Posterior cingulate gyrus (tissue), 11 donors: ENCODE data around the gene NCOA1.

Experiments used
- DNase-seq, 10 donors: peaks; one replicate each; pipeline versions ENCODE4 v3.0.0 to v3.0.0-alpha.2; 2020 to 2021; ENCODE audit warnings: mixed read lengths in 3 of 10
- intact Hi-C: fragments of 100-400 bp; cut with DNase I; formaldehyde crosslinking; loops from one replicate; pipeline ENCODE4 v1.15.1; 2023

NCOA1 gene

DNA sequence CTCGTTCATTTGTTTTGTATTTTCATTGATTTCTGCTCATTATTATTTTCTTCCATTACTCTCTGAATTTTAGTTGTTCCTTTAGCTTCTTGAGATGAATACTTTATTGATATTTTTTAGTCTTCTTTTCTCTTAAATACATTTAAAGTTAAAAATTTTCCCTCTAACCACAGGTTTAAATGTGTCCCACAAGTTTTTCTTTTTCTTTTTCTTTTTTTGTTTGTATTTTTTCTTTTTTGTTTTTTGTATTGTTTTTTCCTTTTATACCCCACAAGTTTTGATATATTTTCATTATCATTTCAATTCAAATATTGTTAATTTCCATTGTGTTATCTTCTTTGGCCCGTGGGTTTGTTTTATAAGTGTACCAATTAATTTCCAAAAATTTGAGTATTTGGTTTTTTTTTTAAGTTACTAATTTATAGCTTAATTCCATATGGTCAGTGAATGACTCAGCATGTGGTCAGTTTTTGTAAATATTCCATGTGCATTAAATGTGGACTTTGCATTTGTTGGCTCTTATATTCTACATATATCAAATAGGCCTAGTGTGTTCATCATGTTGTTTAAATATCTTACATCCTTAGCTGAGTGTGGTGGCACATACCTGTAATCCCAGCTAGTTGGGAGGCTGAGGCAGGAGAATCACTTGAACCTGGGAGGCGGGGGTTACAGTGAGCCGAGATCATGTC, 318.4 kb downstream of the NCOA1 start:
- intact Hi-C loops, result no loop called here
- no peak for DNase-seq

DNA sequence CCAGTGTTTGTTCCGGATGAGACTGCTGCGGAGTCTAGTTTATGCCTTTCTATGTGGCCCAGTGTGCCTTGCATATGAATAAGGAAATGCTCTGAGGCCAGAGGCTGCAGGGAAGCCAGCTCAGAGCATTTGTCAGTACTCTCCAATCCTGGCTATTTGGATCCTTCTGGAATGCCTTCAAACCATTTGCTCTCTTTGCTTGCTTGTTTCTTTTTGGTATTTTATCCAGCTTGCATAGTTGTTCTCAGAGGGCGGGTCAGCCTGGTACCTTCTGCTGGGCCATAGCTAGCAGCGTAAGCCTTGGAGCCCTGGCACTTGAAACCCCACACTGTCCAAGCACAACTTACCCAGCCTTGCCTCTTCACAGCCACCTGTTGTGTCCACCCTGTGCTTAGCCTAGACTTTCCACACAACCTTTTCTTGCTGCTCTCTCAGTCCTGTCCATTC, 322.7 kb downstream of the NCOA1 start:
- intact Hi-C loops, result no loop called here
- peak in 1 of 10 donors; percentile 60 for DNase-seq

DNA sequence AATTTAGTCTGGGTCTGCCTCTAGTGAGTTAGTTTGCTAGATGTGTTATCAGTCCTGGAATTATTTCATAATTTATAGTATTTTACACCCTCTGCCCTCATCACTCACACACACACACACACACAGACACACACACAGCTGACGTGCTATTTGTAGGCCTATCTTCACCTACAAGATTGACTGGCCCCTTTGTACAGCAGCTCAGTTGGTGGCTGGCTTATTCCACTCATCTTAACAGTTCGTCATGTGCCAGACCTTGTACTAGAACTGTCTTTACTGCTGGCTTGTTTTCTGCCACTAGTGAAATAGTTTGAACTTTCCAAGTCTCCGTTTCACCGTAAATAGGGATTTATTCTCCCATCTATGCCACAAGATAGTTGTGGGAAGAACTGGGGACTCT, 323.5 kb downstream of the NCOA1 start:
- intact Hi-C loops, result no loop called here
- no peak for DNase-seq

DNA sequence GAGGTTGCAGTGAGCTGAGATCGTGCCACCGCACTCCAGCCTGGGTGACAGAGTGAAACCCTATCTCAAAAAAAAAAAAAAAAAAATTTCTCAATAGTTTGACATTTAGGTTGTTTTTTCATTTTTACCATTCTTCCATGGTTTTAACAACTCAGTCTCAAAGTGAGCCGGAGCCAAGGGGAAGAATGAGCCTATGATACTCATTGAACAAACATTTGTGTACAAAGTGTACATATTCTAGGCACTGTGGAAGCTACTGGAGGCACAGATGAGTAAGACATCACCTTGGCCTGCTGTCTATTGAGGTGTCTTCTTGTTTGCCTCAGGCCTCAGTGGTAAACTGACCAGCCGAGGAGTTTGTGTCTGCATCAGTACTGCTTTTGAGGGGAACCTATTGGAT, 324.1 kb downstream of the NCOA1 start:
- intact Hi-C loops, result no loop called here
- DNase-seq, result no peak

DNA sequence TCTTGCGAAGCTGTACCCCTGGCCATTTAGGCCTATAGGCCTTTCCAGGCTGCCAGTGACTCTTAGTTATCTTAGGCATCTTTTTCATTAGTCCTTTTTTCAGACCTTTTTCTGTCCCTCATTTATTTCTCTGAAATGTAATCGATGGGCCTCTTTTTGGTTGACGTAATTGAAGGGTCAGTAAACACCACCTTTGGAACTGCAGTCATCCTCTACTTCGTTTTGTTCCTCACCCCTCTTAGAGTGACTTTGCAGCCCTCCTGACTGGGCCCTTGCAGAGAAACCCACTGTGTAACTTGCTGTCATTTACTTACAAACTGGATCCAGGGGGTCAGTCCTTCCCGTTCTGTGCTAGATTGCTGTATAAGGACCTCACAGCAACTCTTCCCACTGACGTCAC, 325.4 kb downstream of the NCOA1 start:
- DNase-seq, result no peak
- intact Hi-C loops, result no loop called here

DNA sequence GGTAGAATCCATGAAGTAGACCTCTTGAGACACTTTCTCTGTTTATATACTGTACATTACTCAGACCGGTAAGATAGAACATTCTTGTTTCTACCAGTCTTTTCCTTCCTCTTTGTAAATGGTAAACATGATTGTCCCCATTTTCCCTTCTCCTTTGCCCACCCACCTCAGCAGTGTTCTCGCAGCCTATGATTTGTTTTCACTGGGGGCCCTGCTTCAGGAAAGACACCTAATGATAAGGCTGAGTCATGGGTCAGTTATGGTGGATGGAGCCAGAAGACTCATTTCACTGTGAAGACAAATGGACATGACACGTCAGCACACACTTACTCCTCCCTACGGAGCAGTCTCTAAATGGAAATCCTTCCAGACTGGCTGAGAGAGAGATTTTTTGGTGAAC, 325.8 kb downstream of the NCOA1 start:
- intact Hi-C loops, result no loop called here
- DNase-seq, result no peak

DNA sequence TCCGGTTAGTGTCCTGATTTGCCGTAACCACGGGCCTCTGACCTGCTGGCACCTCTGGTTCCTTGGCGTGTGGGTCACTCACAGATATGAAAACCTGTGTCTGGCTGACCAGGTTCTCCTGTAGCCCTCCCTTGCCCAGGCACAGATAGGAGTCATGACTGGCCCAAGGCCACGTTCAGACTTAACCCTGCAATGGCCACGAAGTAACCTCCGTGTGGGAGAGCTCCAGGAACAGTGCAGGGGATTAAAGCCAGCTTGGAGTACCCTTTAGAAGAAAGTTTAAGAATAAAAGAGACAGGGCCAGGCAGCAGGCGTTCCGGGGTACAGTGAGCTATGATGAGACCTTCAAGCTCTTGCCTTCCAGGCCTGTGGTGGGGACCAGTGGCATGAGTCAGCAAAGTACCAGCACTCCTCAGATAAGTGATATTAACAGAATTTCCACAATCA, 327.7 kb downstream of the NCOA1 start:
- intact Hi-C loops, result no loop called here
- peak in 1 of 10 donors; percentile 27 for DNase-seq

DNA sequence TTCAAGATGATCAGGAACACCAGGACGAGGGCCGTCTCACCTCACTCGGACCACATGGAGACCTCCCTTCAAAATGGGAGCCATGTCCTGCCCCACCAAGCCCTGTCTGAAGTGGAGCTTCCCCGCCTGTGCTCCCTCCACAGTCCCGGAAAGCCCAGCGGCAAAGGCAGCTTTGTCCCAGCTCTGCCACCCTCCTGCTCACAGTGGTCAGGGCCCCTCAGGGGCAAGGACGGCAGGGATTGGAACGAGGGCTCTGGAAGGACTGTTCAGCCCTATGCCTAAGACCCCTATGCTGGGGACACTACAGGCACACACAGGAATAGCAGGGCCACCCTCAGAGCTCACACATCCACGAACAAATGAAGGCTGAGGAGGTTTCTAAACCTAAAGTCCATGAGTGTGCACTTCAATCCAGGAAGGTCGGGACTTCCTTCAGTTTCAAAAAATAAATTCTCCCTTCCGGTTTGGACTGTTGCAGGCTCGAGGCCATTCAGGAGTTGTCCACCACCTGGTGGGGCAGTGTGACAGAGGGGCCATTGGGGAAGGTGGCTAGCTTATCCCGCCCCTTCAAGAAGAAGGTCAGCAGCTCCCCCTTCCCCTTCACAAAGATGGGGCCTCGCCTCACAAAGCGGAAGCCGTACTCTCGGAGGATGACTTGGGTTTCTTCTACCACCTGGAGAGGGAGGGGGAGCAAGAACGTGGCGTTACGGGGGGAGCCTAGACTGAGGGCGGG, 328.6 kb downstream of the NCOA1 start:
- intact Hi-C loops, result loop anchor here (10.0 kb wide), 1 partner anchor 585 kb away; no protein-coding TSS in a partner anchor
- peak in 1 of 10 donors; percentile 63 for DNase-seq

DNA sequence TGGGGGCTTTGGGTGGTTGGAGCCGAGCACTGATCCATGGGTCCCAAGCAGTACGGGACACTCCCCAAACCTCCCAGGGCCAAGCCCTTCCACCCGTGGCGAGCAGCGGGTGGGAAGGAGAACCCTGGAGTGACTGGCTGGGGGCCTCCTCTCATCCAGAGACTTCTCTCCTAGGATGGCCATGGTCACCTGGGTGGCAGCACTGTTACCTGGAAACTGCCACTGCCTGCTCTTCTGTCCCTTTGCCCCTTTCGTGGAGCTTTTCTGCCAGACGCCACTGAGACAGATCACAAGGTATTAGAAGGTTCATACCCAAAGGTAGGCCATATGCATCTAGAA, 329.1 kb downstream of the NCOA1 start:
- DNase-seq, result peak in 1 of 10 donors; percentile 32
- intact Hi-C loops, result loop anchor here (10.0 kb wide), 1 partner anchor 585 kb away; no protein-coding TSS in a partner anchor
